ENCODE results near the gene CDK2. TPM values are rescaled to one million over a fixed set of nuclear protein-coding genes. Genes with fewer than 3 reads are reported as not detected.
"Not testable (repeated sequence)": the region's sequence is repeated elsewhere in the genome, so short reads cannot be mapped to it uniquely, and the experiment has no call there.

The CDK2 gene
- total RNA-seq, 2 donors from 2014 or later, result 60.8 to 69.8 TPM

DNA sequence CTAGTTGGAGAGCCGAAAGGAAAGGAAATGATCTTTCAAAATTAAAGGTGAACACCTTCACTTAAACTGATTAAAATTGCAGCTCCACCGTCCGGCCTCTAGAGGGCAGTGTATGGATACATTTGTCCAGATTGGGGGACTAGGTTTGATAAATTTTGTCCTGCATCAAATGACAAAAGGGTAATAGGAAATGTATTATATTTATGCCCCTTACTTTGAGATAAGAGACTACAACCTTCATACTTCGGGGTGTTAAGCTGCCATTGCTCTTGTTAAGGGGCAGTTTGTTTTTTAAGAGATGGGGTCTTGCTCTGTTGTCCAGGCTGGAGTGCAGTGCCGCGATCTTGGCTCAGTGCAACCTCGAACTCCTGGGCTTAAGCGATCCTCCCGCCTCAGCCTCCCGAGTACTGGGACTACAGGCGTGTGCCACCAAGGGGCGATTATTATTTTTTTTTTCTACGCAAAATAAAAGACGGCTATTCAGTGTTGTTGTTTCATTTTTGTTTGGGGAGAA is 29.6 kb downstream of the CDK2 start:
- WGBS, 2 experiments (ENCODE audit: insufficient coverage in 1 of 2, insufficient read length in 1 of 2), result 69 to 93% methylated on average over 7 to 14 of the region's 14 CpGs
- DNase-seq, result peak; percentile 81
- H3K4me3 Mint-ChIP-seq, result peak overlapping the region; percentile 95
- no peaks in the 10 kb centered on the region for H3K27me3 Mint-ChIP-seq (ENCODE audit: insufficient read depth)
- peaks cover 48% of the 10 kb centered on the region for H3K36me3 Mint-ChIP-seq (ENCODE audit: low read depth)
- H3K27me3 ChIP-seq (ENCODE audit: control insufficient read depth, insufficient read depth, low read length, poor library complexity, severe bottlenecking), result no peaks in the 10 kb centered on the region
- peaks cover 12% of the 10 kb centered on the region for H3K9me3 Mint-ChIP-seq
- no peak overlapping the region for H3K27ac ChIP-seq (ENCODE audit: low read depth, low read length)
- no peaks in the 10 kb centered on the region for H3K4me1 ChIP-seq (ENCODE audit: control insufficient read depth, insufficient read depth, low read length)
- H3K9ac ChIP-seq (ENCODE audit: extremely low read depth, low read length, poor library complexity, severe bottlenecking), result peak overlapping the region; percentile 88
- TF ChIP-seq, protein P1, sequence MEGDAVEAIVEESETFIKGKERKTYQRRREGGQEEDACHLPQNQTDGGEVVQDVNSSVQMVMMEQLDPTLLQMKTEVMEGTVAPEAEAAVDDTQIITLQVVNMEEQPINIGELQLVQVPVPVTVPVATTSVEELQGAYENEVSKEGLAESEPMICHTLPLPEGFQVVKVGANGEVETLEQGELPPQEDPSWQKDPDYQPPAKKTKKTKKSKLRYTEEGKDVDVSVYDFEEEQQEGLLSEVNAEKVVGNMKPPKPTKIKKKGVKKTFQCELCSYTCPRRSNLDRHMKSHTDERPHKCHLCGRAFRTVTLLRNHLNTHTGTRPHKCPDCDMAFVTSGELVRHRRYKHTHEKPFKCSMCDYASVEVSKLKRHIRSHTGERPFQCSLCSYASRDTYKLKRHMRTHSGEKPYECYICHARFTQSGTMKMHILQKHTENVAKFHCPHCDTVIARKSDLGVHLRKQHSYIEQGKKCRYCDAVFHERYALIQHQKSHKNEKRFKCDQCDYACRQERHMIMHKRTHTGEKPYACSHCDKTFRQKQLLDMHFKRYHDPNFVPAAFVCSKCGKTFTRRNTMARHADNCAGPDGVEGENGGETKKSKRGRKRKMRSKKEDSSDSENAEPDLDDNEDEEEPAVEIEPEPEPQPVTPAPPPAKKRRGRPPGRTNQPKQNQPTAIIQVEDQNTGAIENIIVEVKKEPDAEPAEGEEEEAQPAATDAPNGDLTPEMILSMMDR (conservative IDR thresholded peaks at IDR 0.05), result peak; percentile 93
- peaks cover 43% of the 10 kb centered on the region for H3K36me3 ChIP-seq (ENCODE audit: control insufficient read depth, insufficient read depth, low read length)
- peaks cover 23% of the 10 kb centered on the region for H3K9me3 ChIP-seq (ENCODE audit: control insufficient read depth, low read length)
- H3K4me1 Mint-ChIP-seq, result peaks cover 11% of the 10 kb centered on the region
- H3K4me3 ChIP-seq (ENCODE audit: low read length), result peak overlapping the region; percentile 99
- peak overlapping the region; percentile 66 for H3K27ac Mint-ChIP-seq

DNA sequence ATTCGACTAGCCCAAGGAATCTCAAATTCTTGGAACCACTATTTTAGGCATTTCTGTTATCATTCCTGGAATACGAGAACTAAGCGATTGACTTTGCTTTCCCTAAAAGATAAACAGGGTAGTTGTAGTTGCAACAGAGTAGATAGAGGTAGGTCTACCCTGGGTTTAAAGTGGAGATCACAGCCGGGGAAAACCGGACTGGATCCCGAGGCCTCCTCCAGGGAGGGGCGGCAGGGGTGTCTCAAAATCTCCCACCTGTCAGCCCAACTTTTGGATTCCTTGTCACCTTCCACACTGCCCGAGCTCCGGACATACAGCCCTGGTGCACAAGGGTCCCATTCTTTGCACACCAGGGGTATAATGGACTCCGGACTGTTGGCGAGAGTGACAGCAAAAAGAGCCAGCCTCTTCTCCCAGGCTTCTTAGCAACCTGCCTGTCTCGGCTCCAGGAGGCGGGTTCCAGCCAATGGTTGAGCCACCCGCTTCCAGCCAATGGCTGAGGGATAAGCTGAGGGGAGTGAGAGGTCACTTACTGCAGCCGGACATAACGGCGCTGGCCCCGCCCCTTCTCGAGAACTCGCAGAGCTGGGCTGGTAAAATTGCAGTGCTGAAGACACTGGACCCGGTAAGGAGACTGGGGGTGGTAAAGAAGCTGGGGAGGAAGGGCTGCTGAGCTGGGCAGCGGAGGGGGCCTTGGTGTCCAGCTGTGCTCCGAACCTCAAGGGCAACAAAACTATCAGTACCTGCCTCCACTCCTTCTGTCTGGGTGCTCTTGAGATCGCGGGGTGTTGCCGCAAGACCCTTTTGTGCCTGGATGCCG is 30.3 kb downstream of the CDK2 start, which contains the start of gene SUOX:
TSS of gene SUOX (plus strand) at position 562 of the 820 bp plus-strand sequence. CDS start 4,946 bp downstream, outside the sequence.
- Histone ChIP-seq H3K4me3 (ENCODE audit: low read length) (peak within 1 kb of the TSS; percentile 99), H3K36me3 (ENCODE audit: control insufficient read depth, insufficient read depth, low read length) (peaks cover 45% of the 10 kb centered on the region), H3K27me3 (ENCODE audit: control insufficient read depth, insufficient read depth, low read length, poor library complexity, severe bottlenecking) (no peaks in the 10 kb centered on the region), H3K9me3 (ENCODE audit: control insufficient read depth, low read length) (peaks cover 30% of the 10 kb centered on the region), H3K27ac (ENCODE audit: low read depth, low read length) (no peak within 1 kb of the TSS), H3K9ac (ENCODE audit: extremely low read depth, low read length, poor library complexity, severe bottlenecking) (peak within 1 kb of the TSS; percentile 88), H3K4me1 (ENCODE audit: control insufficient read depth, insufficient read depth, low read length) (no peaks in the 10 kb centered on the region)
- H3K9me3 Mint-ChIP-seq, result peaks cover 16% of the 10 kb centered on the region
- peaks cover 15% of the 10 kb centered on the region for H3K4me1 Mint-ChIP-seq
- H3K27ac Mint-ChIP-seq, result peak within 1 kb of the TSS; percentile 96
- peak; percentile 100 for DNase-seq
- TF ChIP-seq, protein P1 (conservative IDR thresholded peaks at IDR 0.05), result no peak
- WGBS, 2 experiments (ENCODE audit: insufficient coverage in 1 of 2, insufficient read length in 1 of 2), result 11 to 25% methylated on average over 13 to 27 of the region's 27 CpGs
- no peaks in the 10 kb centered on the region for H3K27me3 Mint-ChIP-seq (ENCODE audit: insufficient read depth)
- peaks cover 49% of the 10 kb centered on the region for H3K36me3 Mint-ChIP-seq (ENCODE audit: low read depth)
- peak within 1 kb of the TSS; percentile 95 for H3K4me3 Mint-ChIP-seq

DNA sequence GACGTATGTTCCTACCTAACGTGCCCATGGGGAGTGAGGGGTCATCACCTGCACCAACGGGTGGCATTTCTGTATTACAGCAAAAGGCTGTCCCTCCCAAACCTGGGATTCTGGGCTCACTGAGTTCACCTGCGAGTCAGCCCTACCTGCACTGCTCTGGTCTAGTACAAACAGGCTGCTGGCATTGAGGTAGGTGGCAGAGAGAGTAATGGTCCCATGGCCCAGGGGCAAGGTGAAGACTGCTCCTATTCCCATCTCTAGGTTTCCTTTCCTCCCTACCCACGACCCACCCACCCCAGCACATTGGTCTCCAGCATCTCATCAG is 30.9 kb downstream of the CDK2 start:
- no peak overlapping the region for H3K27ac ChIP-seq (ENCODE audit: low read depth, low read length)
- peaks cover 15% of the 10 kb centered on the region for H3K4me1 Mint-ChIP-seq

DNA sequence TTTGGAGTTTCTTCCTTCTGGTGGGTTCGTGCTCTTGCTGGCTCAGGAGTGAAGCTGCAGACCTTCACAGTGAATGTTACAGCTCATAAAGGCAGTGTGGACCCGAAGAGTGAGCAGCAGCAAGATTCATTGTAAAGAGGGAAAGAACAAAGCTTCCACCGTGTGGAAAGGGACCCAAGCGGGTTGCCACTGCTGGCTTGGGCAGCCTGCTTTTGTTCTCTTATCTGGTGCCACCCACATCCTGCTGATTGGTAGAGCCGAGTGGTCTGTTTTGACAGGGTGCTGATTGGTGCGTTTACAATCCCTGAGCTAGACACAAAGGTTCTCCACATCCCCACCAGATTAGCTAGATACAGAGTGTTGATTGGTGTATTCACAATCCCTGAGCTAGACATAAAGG is 32.9 kb downstream of the CDK2 start:
- H3K27me3 ChIP-seq (ENCODE audit: control insufficient read depth, insufficient read depth, low read length, poor library complexity, severe bottlenecking); H3K27ac ChIP-seq (ENCODE audit: low read depth, low read length); H3K27me3 Mint-ChIP-seq (ENCODE audit: insufficient read depth); H3K4me1 ChIP-seq (ENCODE audit: control insufficient read depth, insufficient read depth, low read length); H3K9ac ChIP-seq (ENCODE audit: extremely low read depth, low read length, poor library complexity, severe bottlenecking): not testable (repeated sequence)
- Mint-ChIP-seq H3K4me1 (peaks cover 15% of the 10 kb centered on the region), H3K9me3 (peaks cover 16% of the 10 kb centered on the region), H3K36me3 (ENCODE audit: low read depth) (peaks cover 45% of the 10 kb centered on the region), H3K27ac (peak overlapping the region; percentile 75), H3K4me3 (peak overlapping the region; percentile 24)
- H3K4me3 ChIP-seq (ENCODE audit: low read length), result peak overlapping the region; percentile 99
- WGBS, 2 experiments (ENCODE audit: insufficient coverage in 1 of 2, insufficient read length in 1 of 2), result 89 to 92% methylated on average over 2 to 4 of the region's 6 CpGs
- DNase-seq, result peak; percentile 70
- peaks cover 44% of the 10 kb centered on the region for H3K36me3 ChIP-seq (ENCODE audit: control insufficient read depth, insufficient read depth, low read length)
- H3K9me3 ChIP-seq (ENCODE audit: control insufficient read depth, low read length), result peaks cover 37% of the 10 kb centered on the region

More for the DNA sequence above, 30.9 kb downstream of the CDK2 start:
- TF ChIP-seq, protein P1 (conservative IDR thresholded peaks at IDR 0.05), result no peak
- Histone ChIP-seq H3K4me1 (ENCODE audit: control insufficient read depth, insufficient read depth, low read length) (no peaks in the 10 kb centered on the region), H3K36me3 (ENCODE audit: control insufficient read depth, insufficient read depth, low read length) (peaks cover 45% of the 10 kb centered on the region), H3K9me3 (ENCODE audit: control insufficient read depth, low read length) (peaks cover 36% of the 10 kb centered on the region), H3K4me3 (ENCODE audit: low read length) (peak overlapping the region; percentile 99), H3K9ac (ENCODE audit: extremely low read depth, low read length, poor library complexity, severe bottlenecking) (peak overlapping the region; percentile 88), H3K27me3 (ENCODE audit: control insufficient read depth, insufficient read depth, low read length, poor library complexity, severe bottlenecking) (no peaks in the 10 kb centered on the region)
- H3K27me3 Mint-ChIP-seq (ENCODE audit: insufficient read depth), result no peaks in the 10 kb centered on the region
- DNase-seq, result no peak
- H3K4me3 Mint-ChIP-seq, result peak overlapping the region; percentile 95
- 5 to 8% methylated on average over 4 to 5 of the region's 5 CpGs for WGBS, 2 experiments (ENCODE audit: insufficient coverage in 1 of 2, insufficient read length in 1 of 2)
- peaks cover 49% of the 10 kb centered on the region for H3K36me3 Mint-ChIP-seq (ENCODE audit: low read depth)
- H3K27ac Mint-ChIP-seq, result peak overlapping the region; percentile 96
- peaks cover 16% of the 10 kb centered on the region for H3K9me3 Mint-ChIP-seq

DNA sequence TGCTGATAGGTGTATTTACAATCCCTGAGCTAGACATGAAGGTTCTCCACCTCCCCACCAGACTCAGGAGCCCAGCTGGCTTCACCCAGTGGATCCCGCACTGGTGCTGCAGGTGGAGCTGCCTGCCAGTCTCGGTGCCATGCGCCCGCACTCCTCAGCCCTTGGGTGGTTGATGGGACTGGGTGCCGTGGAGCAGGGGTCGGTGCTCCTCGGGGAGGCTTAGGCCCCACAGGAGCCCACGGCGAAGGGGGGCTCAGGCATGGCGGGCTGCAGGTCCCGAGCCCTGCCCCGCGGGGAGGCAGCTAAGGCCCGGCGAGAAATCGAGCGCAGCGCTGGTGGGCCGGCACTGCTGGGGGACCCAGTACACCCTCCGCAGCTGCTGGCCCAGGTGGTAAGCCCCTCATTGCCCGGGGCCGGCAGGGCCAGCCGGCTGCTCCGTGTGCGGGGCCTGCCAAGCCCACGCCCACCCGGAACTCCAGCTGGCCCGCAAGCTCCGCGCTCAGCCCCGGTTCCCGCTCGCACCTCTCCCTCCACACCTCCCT is 33.4 kb downstream of the CDK2 start:
- Histone ChIP-seq H3K9me3 (ENCODE audit: control insufficient read depth, low read length) (peaks cover 37% of the 10 kb centered on the region), H3K36me3 (ENCODE audit: control insufficient read depth, insufficient read depth, low read length) (peaks cover 46% of the 10 kb centered on the region)
- not testable (repeated sequence) for H3K9ac ChIP-seq (ENCODE audit: extremely low read depth, low read length, poor library complexity, severe bottlenecking); H3K4me3 ChIP-seq (ENCODE audit: low read length); H3K4me3 Mint-ChIP-seq; H3K27me3 ChIP-seq (ENCODE audit: control insufficient read depth, insufficient read depth, low read length, poor library complexity, severe bottlenecking); DNase-seq; H3K27ac ChIP-seq (ENCODE audit: low read depth, low read length); H3K27me3 Mint-ChIP-seq (ENCODE audit: insufficient read depth); H3K4me1 ChIP-seq (ENCODE audit: control insufficient read depth, insufficient read depth, low read length); H3K27ac Mint-ChIP-seq
- Mint-ChIP-seq H3K4me1 (peaks cover 15% of the 10 kb centered on the region), H3K36me3 (ENCODE audit: low read depth) (peaks cover 48% of the 10 kb centered on the region), H3K9me3 (peaks cover 16% of the 10 kb centered on the region)
- WGBS, 2 experiments (ENCODE audit: insufficient coverage in 1 of 2, insufficient read length in 1 of 2), result 97 to 100% methylated on average over 2 to 33 of the region's 33 CpGs

Measured in endodermal cell (in vitro differentiated cells).